H9 (cell line): Measurements from ENCODE around the gene TXLNG. TPM values are rescaled to one million over a fixed set of nuclear protein-coding genes. Genes with fewer than 3 reads are reported as not detected.

ENCODE experiments used
- DNase-seq: peaks from one replicate; pipeline ENCODE4 v3.0.0-alpha.2; 2017
- H2AFZ ChIP-seq: one replicate; pipeline ENCODE4 v1.6.1; 2013; ENCODE audit warnings: mild to moderate bottlenecking, low read length, control low read depth, moderate library complexity
- H2AK5ac ChIP-seq: 2 replicates; pipeline ENCODE4 v1.6.1; 2013; ENCODE audit warnings: low read length, control low read depth, mixed read lengths; ENCODE audit not compliant: insufficient read length
- H2BK120ac ChIP-seq: one replicate; pipeline ENCODE4 v1.6.1; 2013; ENCODE audit warnings: low read depth, mild to moderate bottlenecking, low read length, control low read depth, inconsistent platforms; ENCODE audit not compliant: poor library complexity, severe bottlenecking
- H2BK12ac ChIP-seq: 2 replicates; pipeline ENCODE4 v1.6.1; 2013; ENCODE audit warnings: low read length, control low read depth, mixed read lengths, low read depth; ENCODE audit not compliant: insufficient read length
- H2BK15ac ChIP-seq: 2 replicates; pipeline ENCODE4 v1.6.1; 2013; ENCODE audit warnings: low read depth, low read length, control low read depth
- H2BK20ac ChIP-seq: one replicate; pipeline ENCODE4 v1.6.1; 2013; ENCODE audit warnings: low read depth, mild to moderate bottlenecking, low read length, control low read depth, inconsistent platforms; ENCODE audit not compliant: poor library complexity, severe bottlenecking
- H2BK5ac ChIP-seq: 2 replicates; pipeline ENCODE4 v1.6.1; 2013; ENCODE audit warnings: low read length, control low read depth, mixed read lengths; ENCODE audit not compliant: insufficient read length
- H3K14ac ChIP-seq: 2 replicates; pipeline ENCODE4 v1.6.1; 2013; ENCODE audit warnings: low read length, control low read depth; ENCODE audit not compliant: insufficient read depth
- H3K18ac ChIP-seq: 2 replicates; pipeline ENCODE4 v1.6.1; 2013; ENCODE audit warnings: low read depth, mild to moderate bottlenecking, mixed read lengths, low read length, control low read depth; ENCODE audit not compliant: insufficient read length
- H3K23ac ChIP-seq: 2 replicates; pipeline ENCODE4 v1.6.1; 2013; ENCODE audit warnings: low read length, control low read depth, mixed read lengths, low read depth; ENCODE audit not compliant: insufficient read length
- H3K23me2 ChIP-seq: 2 replicates; pipeline ENCODE4 v1.6.1; 2013; ENCODE audit warnings: low read depth, mild to moderate bottlenecking, mixed read lengths, low read length, control low read depth; ENCODE audit not compliant: insufficient read length, poor library complexity, severe bottlenecking
- H3K27ac ChIP-seq: 2 replicates; pipeline ENCODE4 v1.5.1; 2013; ENCODE audit warnings: low read length, control low read depth, mixed read lengths, low read depth; ENCODE audit not compliant: insufficient read length
- H3K27me3 ChIP-seq: 2 replicates; pipeline ENCODE4 v1.6.1; 2013; ENCODE audit warnings: low read length, control low read depth, inconsistent platforms; ENCODE audit not compliant: insufficient read depth
- H3K4ac ChIP-seq: 2 replicates; pipeline ENCODE4 v1.6.1; 2013; ENCODE audit warnings: low read depth, mild to moderate bottlenecking, control low read depth, inconsistent platforms, low read length, moderate library complexity
- H3K4me1 ChIP-seq: 2 replicates; pipeline ENCODE4 v1.6.1; 2013; ENCODE audit warnings: low read length, control low read depth, inconsistent platforms; ENCODE audit not compliant: insufficient read depth
- H3K4me2 ChIP-seq: 2 replicates; pipeline ENCODE4 v1.6.1; 2013; ENCODE audit warnings: low read length, control low read depth, mixed read lengths; ENCODE audit not compliant: insufficient read length, insufficient read depth
- H3K56ac ChIP-seq: 2 replicates; pipeline ENCODE4 v1.6.1; 2013; ENCODE audit warnings: low read depth, mild to moderate bottlenecking, mixed read lengths, low read length, control low read depth; ENCODE audit not compliant: insufficient read length
- H3K79me1 ChIP-seq: 2 replicates; pipeline ENCODE4 v1.6.1; 2013; ENCODE audit warnings: low read depth, mild to moderate bottlenecking, moderate library complexity, low read length, control low read depth, inconsistent platforms; ENCODE audit not compliant: insufficient read depth, poor library complexity, severe bottlenecking
- H3K79me2 ChIP-seq: 2 replicates; pipeline ENCODE4 v1.6.1; 2013; ENCODE audit warnings: low read length, control low read depth, inconsistent platforms; ENCODE audit not compliant: insufficient read depth
- H3K9ac ChIP-seq: 2 replicates; pipeline ENCODE4 v1.6.1; 2013; ENCODE audit warnings: low read length, control low read depth, mixed read lengths; ENCODE audit not compliant: insufficient read length; ENCODE audit errors: extremely low read depth
- H3K9me3 ChIP-seq: one replicate; pipeline ENCODE4 v1.6.1; 2013; ENCODE audit warnings: low read depth, low read length, inconsistent platforms; ENCODE audit not compliant: control insufficient read depth
- H3T11ph ChIP-seq: one replicate; pipeline ENCODE4 v1.6.1; 2013; ENCODE audit warnings: mild to moderate bottlenecking, low read length, control low read depth, inconsistent platforms
- H4K20me1 ChIP-seq: one replicate; pipeline ENCODE4 v1.6.1; 2013; ENCODE audit not compliant: control insufficient read depth, insufficient read length, insufficient read depth
- H4K5ac ChIP-seq: 2 replicates; pipeline ENCODE4 v1.6.1; 2013; ENCODE audit warnings: low read depth, mild to moderate bottlenecking, mixed read lengths, low read length, control low read depth; ENCODE audit not compliant: insufficient read length
- H4K8ac ChIP-seq: replicated peaks from 2 replicates; pipeline ENCODE4 v1.6.1; 2013; ENCODE audit warnings: low read length, control low read depth, mixed read lengths, low read depth; ENCODE audit not compliant: insufficient read length
- H4K91ac ChIP-seq: 2 replicates; pipeline ENCODE4 v1.6.1; 2013; ENCODE audit warnings: low read depth, mild to moderate bottlenecking, moderate library complexity, mixed read lengths, low read length, control low read depth; ENCODE audit not compliant: insufficient read length
- H3K27ac Mint-ChIP-seq, 3 experiments: 2 replicates in 2 of 3; 3 replicates in 1 of 3; pipeline ENCODE4 v1.8.0; 2020 to 2021; ENCODE audit warnings: mixed read lengths in 3 of 3, mild to moderate bottlenecking in 1 of 3, moderate library complexity in 1 of 3
- H3K27me3 Mint-ChIP-seq: 2 replicates; pipeline ENCODE4 v1.8.0; 2021; ENCODE audit warnings: low read depth, mild to moderate bottlenecking, moderate library complexity, mixed read lengths
- H3K36me3 Mint-ChIP-seq, 3 experiments: 2 replicates in 2 of 3; 3 replicates in 1 of 3; pipeline ENCODE4 v1.8.0; 2020 to 2021; ENCODE audit warnings: low read depth in 3 of 3, mixed read lengths in 3 of 3; ENCODE audit not compliant: insufficient read depth in 1 of 3
- H3K4me1 Mint-ChIP-seq, 2 experiments: 2 replicates each; pipeline ENCODE4 v1.8.0; 2020; ENCODE audit warnings: mixed read lengths in 2 of 2
- H3K4me3 Mint-ChIP-seq, 2 experiments: 2 replicates in 1 of 2; 3 replicates in 1 of 2; pipeline ENCODE4 v1.8.0; 2020 to 2021; ENCODE audit warnings: mild to moderate bottlenecking in 2 of 2, mixed read lengths in 2 of 2, moderate library complexity in 1 of 2
- H3K9me3 Mint-ChIP-seq, 2 experiments: 2 replicates in 1 of 2; 3 replicates in 1 of 2; pipeline ENCODE4 v1.8.0; 2020; ENCODE audit warnings: mild to moderate bottlenecking in 2 of 2, mixed read lengths in 2 of 2, moderate library complexity in 1 of 2
- WGBS: extraction: QIAGEN DNeasy Blood & Tissue Kit; methylation state at CpG from one replicate; pipeline ENCODE4 v1.1.7; 2013; ENCODE audit warnings: missing lambda C conversion rate, low lambda C conversion rate, mixed read lengths; ENCODE audit not compliant: insufficient read length; ENCODE audit errors: extremely low coverage; 5-methylcytosine and 5-hydroxymethylcytosine counted together
- total RNA-seq: library from RNA; stranded (reverse); gene quantifications from 2 replicates; pipeline ENCODE4 v1.2.1, GENCODE V29; 2021
- TF ChIP-seq, protein P1 (sequence below): fragments of 200-600 bp; sonication (generic); conservative IDR thresholded peaks from 3 replicates; pipeline ENCODE4 v1.8.0; 2021; ENCODE audit warnings: antibody characterized with exemption, mild to moderate bottlenecking

TXLNG gene
- total RNA-seq, 1 experiment from 2014 or later = 90.7 TPM

DNA sequence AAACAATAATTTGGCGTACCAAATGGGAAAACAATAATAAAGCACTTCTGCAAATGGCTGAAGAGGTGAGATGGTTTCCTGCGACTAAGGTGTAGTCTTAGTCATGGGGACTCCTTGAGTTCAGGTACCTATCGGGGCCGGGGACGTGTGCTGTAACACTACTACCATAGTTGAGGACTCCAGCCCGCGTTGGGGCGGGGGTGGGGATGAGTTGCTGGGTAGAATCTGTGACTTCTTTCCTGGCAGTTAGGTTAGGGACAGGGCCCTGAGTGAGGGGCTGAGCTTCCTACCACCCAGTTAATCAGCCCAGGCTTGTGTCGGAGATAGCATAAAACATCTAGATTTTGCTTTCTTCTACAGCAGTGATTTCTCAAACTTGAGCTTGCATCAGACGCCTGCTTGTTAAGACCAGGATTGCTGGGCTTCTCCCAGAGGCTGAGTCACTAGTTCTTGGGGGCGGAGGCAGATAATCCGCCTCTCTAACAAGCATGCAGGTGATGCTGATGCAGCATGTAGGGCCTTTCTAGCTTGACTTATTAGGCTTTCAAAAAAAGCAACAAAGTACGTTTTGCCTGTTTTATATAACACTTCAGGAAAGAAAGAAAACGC is 53.7 kb downstream of the TXLNG start:
- peak; percentile 54 for DNase-seq
- peaks cover 49 to 63% of the 10 kb centered on the region in 2 experiments for H3K4me1 Mint-ChIP-seq
- no CpG with 5 or more reads among the region's 14 CpGs for WGBS

More for the DNA sequence above, 53.7 kb downstream of the TXLNG start:
- no peaks in the 10 kb centered on the region for H3K27me3 ChIP-seq
- no peak overlapping the region for H3K27ac ChIP-seq
- Mint-ChIP-seq H3K4me3 (peak overlapping the region in 1 of 2 experiments; percentile 7; a peak in 2 of 5 replicates), H3K9me3 (no peaks in the 10 kb centered on the region), H3K27ac (peak overlapping the region; percentile 81 to 97 (median 96); a peak in 5 of 7 replicates), H3K27me3 (no peaks in the 10 kb centered on the region), H3K36me3 (peaks cover 61 to 97% (median 72%) of the 10 kb centered on the region in 3 experiments)
- H2BK20ac ChIP-seq = no peak overlapping the region
- H3K79me1 ChIP-seq = no peaks in the 10 kb centered on the region
- H2BK12ac ChIP-seq = no peak overlapping the region
- peaks cover 7% of the 10 kb centered on the region; the same call in 1 of the 2 replicates for H3K4me1 ChIP-seq
- no peaks in the 10 kb centered on the region for H4K20me1 ChIP-seq
- H2BK15ac ChIP-seq = no peak overlapping the region
- no peak overlapping the region for H3K14ac ChIP-seq
- no peak overlapping the region for H4K91ac ChIP-seq
- H2AK5ac ChIP-seq = no peak overlapping the region
- no peak overlapping the region for H3K9ac ChIP-seq
- no peak overlapping the region for H2AFZ ChIP-seq
- no peak overlapping the region for H3K56ac ChIP-seq
- H3T11ph ChIP-seq = no peak overlapping the region
- H3K79me2 ChIP-seq = no peaks in the 10 kb centered on the region
- H2BK120ac ChIP-seq = no peak overlapping the region
- TF ChIP-seq, protein P1, sequence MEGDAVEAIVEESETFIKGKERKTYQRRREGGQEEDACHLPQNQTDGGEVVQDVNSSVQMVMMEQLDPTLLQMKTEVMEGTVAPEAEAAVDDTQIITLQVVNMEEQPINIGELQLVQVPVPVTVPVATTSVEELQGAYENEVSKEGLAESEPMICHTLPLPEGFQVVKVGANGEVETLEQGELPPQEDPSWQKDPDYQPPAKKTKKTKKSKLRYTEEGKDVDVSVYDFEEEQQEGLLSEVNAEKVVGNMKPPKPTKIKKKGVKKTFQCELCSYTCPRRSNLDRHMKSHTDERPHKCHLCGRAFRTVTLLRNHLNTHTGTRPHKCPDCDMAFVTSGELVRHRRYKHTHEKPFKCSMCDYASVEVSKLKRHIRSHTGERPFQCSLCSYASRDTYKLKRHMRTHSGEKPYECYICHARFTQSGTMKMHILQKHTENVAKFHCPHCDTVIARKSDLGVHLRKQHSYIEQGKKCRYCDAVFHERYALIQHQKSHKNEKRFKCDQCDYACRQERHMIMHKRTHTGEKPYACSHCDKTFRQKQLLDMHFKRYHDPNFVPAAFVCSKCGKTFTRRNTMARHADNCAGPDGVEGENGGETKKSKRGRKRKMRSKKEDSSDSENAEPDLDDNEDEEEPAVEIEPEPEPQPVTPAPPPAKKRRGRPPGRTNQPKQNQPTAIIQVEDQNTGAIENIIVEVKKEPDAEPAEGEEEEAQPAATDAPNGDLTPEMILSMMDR = no peak
- no peak overlapping the region for H3K23ac ChIP-seq
- H3K18ac ChIP-seq = no peak overlapping the region
- no peak overlapping the region for H2BK5ac ChIP-seq
- no peak overlapping the region for H4K8ac ChIP-seq
- H4K5ac ChIP-seq = no peak overlapping the region
- H3K4ac ChIP-seq = no peak overlapping the region
- H3K9me3 ChIP-seq = no peaks in the 10 kb centered on the region
- no peaks in the 10 kb centered on the region for H3K23me2 ChIP-seq
- H3K4me2 ChIP-seq = no peak overlapping the region
